GM23248 (cell line): ENCODE results near the gene ZSCAN18. TPM values are rescaled to one million over a fixed set of nuclear protein-coding genes. Genes with fewer than 3 reads are reported as not detected.

ENCODE experiments used
- DNase-seq: peaks from one replicate; pipeline ENCODE4 v3.0.0-alpha.2; 2015
- H2AFZ ChIP-seq: fragments of 200-600 bp; sonication (generic); 2 replicates; pipeline ENCODE4 v1.6.1; 2016; ENCODE audit warnings: antibody characterized with exemption
- H3F3A ChIP-seq: fragments of 200-600 bp; sonication (generic); 2 replicates; pipeline ENCODE4 v1.6.1; 2016; ENCODE audit warnings: mild to moderate bottlenecking, antibody characterized with exemption, mixed run types; ENCODE audit not compliant: insufficient read depth
- H3K27ac ChIP-seq: fragments of 200-600 bp; sonication (generic); 2 replicates; pipeline ENCODE4 v1.5.1; 2016; ENCODE audit warnings: mild to moderate bottlenecking
- H3K27me3 ChIP-seq: fragments of 200-600 bp; sonication (generic); replicated peaks from 2 replicates; pipeline ENCODE4 v1.6.1; 2016; ENCODE audit warnings: mild to moderate bottlenecking; ENCODE audit not compliant: insufficient read depth
- H3K36me3 ChIP-seq: fragments of 200-600 bp; sonication (generic); 2 replicates; pipeline ENCODE4 v1.6.1; 2016; ENCODE audit warnings: low read depth, mild to moderate bottlenecking
- H3K4me1 ChIP-seq: fragments of 200-600 bp; sonication (generic); 2 replicates; pipeline ENCODE4 v1.6.1; 2016; ENCODE audit warnings: mild to moderate bottlenecking; ENCODE audit not compliant: insufficient read depth
- H3K4me2 ChIP-seq: fragments of 200-600 bp; sonication (generic); one replicate; pipeline ENCODE4 v1.6.1; 2016; ENCODE audit warnings: mild to moderate bottlenecking; ENCODE audit not compliant: unreplicated experiment
- H3K4me3 ChIP-seq: fragments of 200-600 bp; sonication (generic); 2 replicates; pipeline ENCODE4 v1.5.1; 2016; ENCODE audit warnings: mild to moderate bottlenecking
- H3K79me2 ChIP-seq: fragments of 200-600 bp; sonication (generic); 2 replicates; pipeline ENCODE4 v1.6.1; 2016; ENCODE audit warnings: mild to moderate bottlenecking; ENCODE audit not compliant: insufficient read depth
- H3K9ac ChIP-seq: fragments of 200-600 bp; sonication (generic); 2 replicates; pipeline ENCODE4 v1.6.1; 2016; ENCODE audit warnings: mild to moderate bottlenecking
- H3K9me2 ChIP-seq: fragments of 200-600 bp; sonication (generic); 2 replicates; pipeline ENCODE4 v1.6.1; 2016; ENCODE audit warnings: mixed run types, mild to moderate bottlenecking, moderate library complexity; ENCODE audit not compliant: insufficient read depth
- H3K9me3 ChIP-seq: fragments of 200-600 bp; sonication (generic); one replicate; pipeline ENCODE4 v1.6.1; 2017; ENCODE audit warnings: low read depth
- H4K20me1 ChIP-seq: fragments of 200-600 bp; sonication (generic); 2 replicates; pipeline ENCODE4 v1.6.0; 2016; ENCODE audit not compliant: insufficient read depth
- EZH2 ChIP-seq: fragments of 200-600 bp; sonication (generic); IDR thresholded peaks from 2 replicates; pipeline ENCODE4 v1.6.1; 2018; ENCODE audit warnings: antibody characterized with exemption, mild to moderate bottlenecking; ENCODE audit not compliant: insufficient read depth, poor library complexity, severe bottlenecking
- EZH2phosphoT487 ChIP-seq: fragments of 200-600 bp; sonication (generic); IDR thresholded peaks from 2 replicates; pipeline ENCODE4 v1.6.1; 2018; ENCODE audit warnings: antibody characterized with exemption, moderate library complexity, mild to moderate bottlenecking, low read depth; ENCODE audit not compliant: insufficient read depth
- WGBS, 2 experiments: methylation state at CpG; one replicate each; pipeline ENCODE4 v1.1.6; 2015 to 2017; ENCODE audit warnings: low lambda C conversion rate in 2 of 2, low coverage in 1 of 2; ENCODE audit errors: missing lambda C conversion rate in 2 of 2; 5-methylcytosine and 5-hydroxymethylcytosine counted together
- in situ Hi-C: fragments of 300-500 bp; cut with MboI; formaldehyde crosslinking; loops from 2 replicates; pipeline ENCODE4 v1.15.0; 2020
- polyA plus RNA-seq: library from polyadenylated mRNA; unstranded; fragments of >200 nt; fragmentation: Nextera tagmentation; extraction: Ambion mirVana; gene quantifications from 2 replicates; pipeline ENCODE4 v1.2.1, GENCODE V29; 2016
- total RNA-seq: library from RNA; depleted of rRNA; stranded (reverse); fragments of >200 nt; shearing (Covaris generic); gene quantifications from 2 replicates; pipeline ENCODE4 v1.2.3, GENCODE V29; 2014

The ZSCAN18 gene
- total and polyA plus RNA-seq, 2 experiments from 2014 or later = 19.0 to 52.6 TPM

DNA sequence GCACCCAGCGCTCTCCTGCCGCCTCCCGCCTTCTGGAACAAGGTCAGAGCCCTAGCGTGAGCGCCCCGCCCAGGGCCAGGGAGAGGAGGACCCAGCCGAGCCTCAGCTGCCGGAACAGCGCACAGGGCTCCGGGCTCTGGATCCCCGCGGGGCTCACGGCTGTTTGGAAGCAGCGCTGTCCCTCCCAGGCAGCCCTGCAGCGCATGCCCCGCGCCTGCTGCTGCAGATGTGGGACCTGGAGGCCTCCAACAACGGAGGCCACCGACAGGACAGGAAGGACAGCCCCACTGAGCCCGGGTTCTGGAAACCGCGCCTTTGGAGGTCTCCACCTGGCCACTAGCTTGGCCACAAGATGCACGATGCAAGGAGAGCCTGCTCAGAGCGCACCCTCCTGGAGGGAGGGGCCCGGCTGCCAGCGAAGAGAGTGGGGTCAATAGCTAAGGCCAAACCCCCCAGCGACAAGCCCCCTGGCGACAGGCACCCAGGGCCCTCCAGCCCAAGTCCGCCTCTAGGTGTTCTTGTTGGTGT, 12.6 kb downstream of the ZSCAN18 start:
- no peaks in the 10 kb centered on the region for H3K9me2 ChIP-seq
- H3K27ac ChIP-seq = no peak overlapping the region
- TF ChIP-seq EZH2 = no peak
- TF ChIP-seq EZH2phosphoT487 = no peak
- H4K20me1 ChIP-seq = no peaks in the 10 kb centered on the region
- no peak for DNase-seq
- no peak overlapping the region for H3K4me2 ChIP-seq
- no peak overlapping the region for H3K4me3 ChIP-seq
- no peak overlapping the region for H3K9ac ChIP-seq
- in situ Hi-C loops = no loop called here
- H2AFZ ChIP-seq = no peak overlapping the region
- H3K79me2 ChIP-seq = no peaks in the 10 kb centered on the region
- no peaks in the 10 kb centered on the region for H3F3A ChIP-seq
- no peaks in the 10 kb centered on the region for H3K9me3 ChIP-seq
- no peaks in the 10 kb centered on the region for H3K4me1 ChIP-seq
- WGBS, 2 experiments = 90 to 93% methylated on average over 27 to 29 of the region's 29 CpGs
- no peaks in the 10 kb centered on the region for H3K27me3 ChIP-seq
- no peaks in the 10 kb centered on the region; the same call in 1 of the 2 replicates for H3K36me3 ChIP-seq

DNA sequence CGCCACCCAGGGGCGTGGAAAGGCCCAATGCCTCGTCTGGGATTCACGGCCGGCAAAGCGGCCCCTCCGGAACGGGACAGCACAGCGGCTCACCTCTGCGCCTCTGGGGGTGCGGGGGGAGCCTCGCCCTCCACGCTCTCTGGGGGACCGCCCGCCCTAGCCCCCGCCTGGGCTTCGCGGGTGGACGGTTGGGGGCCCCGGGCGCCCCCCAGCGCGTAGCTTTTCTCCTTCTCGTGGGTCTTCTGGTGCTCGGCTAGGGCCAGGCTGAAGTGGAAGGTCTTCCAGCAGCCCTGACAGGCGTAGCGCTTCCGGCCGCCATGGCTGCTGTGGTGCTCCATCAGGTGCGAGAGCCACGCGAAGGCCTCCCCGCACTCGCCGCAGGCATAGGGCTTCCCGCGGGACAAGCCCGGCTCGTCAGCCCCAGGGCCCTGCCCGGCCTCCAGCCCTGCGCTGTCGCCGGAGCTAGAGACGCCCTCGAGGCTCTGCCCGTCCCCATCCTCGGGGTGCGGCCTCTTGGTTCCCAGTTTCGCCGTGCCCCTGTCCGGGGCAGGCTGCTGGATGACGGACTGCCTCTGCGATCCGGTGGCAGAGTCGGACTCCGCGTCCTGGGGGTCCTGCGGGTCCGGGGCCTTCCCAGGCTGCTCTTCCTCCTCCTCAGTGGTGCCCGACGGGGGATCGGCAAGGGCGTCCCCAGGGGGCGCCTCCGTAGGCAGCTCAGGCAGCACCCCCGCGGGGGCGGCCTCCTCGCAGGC, 13.3 kb downstream of the ZSCAN18 start:
- no peak overlapping the region for H3K4me2 ChIP-seq
- no peaks in the 10 kb centered on the region; the same call in 1 of the 2 replicates for H3K36me3 ChIP-seq
- no peaks in the 10 kb centered on the region for H3K79me2 ChIP-seq
- H2AFZ ChIP-seq = no peak overlapping the region
- H4K20me1 ChIP-seq = no peaks in the 10 kb centered on the region
- no peaks in the 10 kb centered on the region for H3F3A ChIP-seq
- TF ChIP-seq EZH2phosphoT487 = no peak
- TF ChIP-seq EZH2 = no peak
- H3K4me3 ChIP-seq = no peak overlapping the region
- in situ Hi-C loops = no loop called here
- no peak overlapping the region for H3K9ac ChIP-seq
- DNase-seq = no peak
- 94 to 96% methylated on average over 26 to 61 of the region's 69 CpGs for WGBS, 2 experiments
- no peaks in the 10 kb centered on the region for H3K4me1 ChIP-seq
- H3K9me3 ChIP-seq = no peaks in the 10 kb centered on the region
- no peaks in the 10 kb centered on the region for H3K27me3 ChIP-seq
- H3K27ac ChIP-seq = no peak overlapping the region
- H3K9me2 ChIP-seq = no peaks in the 10 kb centered on the region

DNA sequence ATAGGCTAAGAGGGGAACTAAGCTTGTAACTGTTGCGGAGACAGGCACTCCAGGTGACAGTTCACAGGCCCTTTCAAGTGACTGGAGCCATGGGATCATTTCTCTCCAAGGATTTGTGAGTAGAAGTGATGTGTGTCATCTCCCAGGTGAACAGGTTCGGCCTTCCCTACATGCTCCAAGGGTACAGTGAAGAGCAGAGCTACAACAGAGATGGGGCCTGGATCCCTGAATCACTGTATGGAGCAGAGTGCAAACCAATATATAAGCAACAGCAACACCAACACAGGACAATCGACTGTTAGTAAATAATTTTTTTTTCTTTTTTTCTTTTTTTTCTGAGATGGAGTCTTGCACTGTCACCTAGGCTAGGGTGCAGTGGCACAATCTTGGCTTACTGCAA, 15.0 kb downstream of the ZSCAN18 start:
- Histone ChIP-seq H4K20me1 (no peaks in the 10 kb centered on the region), H3K4me2 (no peak overlapping the region), H3K27ac (no peak overlapping the region), H2AFZ (no peak overlapping the region), H3K4me3 (no peak overlapping the region), H3F3A (no peaks in the 10 kb centered on the region), H3K36me3 (no peaks in the 10 kb centered on the region; the same call in 1 of the 2 replicates), H3K9ac (no peak overlapping the region), H3K27me3 (no peaks in the 10 kb centered on the region), H3K9me2 (no peaks in the 10 kb centered on the region), H3K79me2 (no peaks in the 10 kb centered on the region), H3K9me3 (no peaks in the 10 kb centered on the region), H3K4me1 (no peaks in the 10 kb centered on the region)
- 83 to 94% methylated on average over 3 of the region's 3 CpGs for WGBS, 2 experiments
- no peak for DNase-seq
- TF ChIP-seq EZH2 (no peak), EZH2phosphoT487 (no peak)
- in situ Hi-C loops = no loop called here

DNA sequence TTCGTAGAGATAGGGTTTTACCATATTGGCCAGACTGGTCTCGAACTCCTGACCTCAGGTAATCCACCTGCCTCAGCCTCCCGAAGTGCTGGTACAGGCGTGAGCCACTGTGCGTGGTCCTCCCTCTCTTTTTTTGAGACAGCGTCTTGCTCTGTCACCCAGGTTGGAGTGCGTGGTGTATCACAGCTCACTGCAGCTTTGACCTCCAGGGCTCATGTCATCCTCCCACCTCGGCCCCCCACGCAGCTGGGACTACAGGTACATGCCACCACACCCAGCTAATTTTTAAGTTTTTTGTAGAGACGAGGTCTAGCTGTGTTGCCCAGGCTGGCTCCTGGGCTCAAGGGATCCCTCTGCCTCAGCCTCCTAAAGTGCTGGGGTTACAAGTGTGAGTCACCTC, 18.2 kb downstream of the ZSCAN18 start:
- Histone ChIP-seq H3K9me2 (no peaks in the 10 kb centered on the region), H3K36me3 (no peaks in the 10 kb centered on the region; the same call in 1 of the 2 replicates), H3K4me2 (no peak overlapping the region), H3K27ac (no peak overlapping the region), H3K4me1 (no peaks in the 10 kb centered on the region), H2AFZ (no peak overlapping the region), H4K20me1 (no peaks in the 10 kb centered on the region), H3K9ac (no peak overlapping the region), H3K27me3 (no peaks in the 10 kb centered on the region), H3K4me3 (no peak overlapping the region), H3K9me3 (no peaks in the 10 kb centered on the region), H3F3A (no peaks in the 10 kb centered on the region), H3K79me2 (no peaks in the 10 kb centered on the region)
- DNase-seq = no peak
- TF ChIP-seq EZH2 (no peak), EZH2phosphoT487 (no peak)
- WGBS, 2 experiments = 56 to 59% methylated on average over 10 of the region's 10 CpGs
- in situ Hi-C loops = no loop called here
